GM23338 (cell line): ENCODE data around the gene TIMM8B. TPM values are rescaled to one million over a fixed set of nuclear protein-coding genes. Genes with fewer than 3 reads are reported as not detected.

Source experiments
- ATAC-seq: fragments of 200-7000 bp; cut with Tn5 transposase; 3 replicates; pipeline ENCODE4 v1.9.1; 2020
- DNase-seq: peaks from one replicate; pipeline ENCODE4 v3.0.0-alpha.2; 2015; ENCODE audit warnings: low spot score
- H2AFZ ChIP-seq: fragments of 200-600 bp; sonication (generic); 2 replicates; pipeline ENCODE4 v1.8.0; 2016; ENCODE audit warnings: antibody characterized with exemption, mild to moderate bottlenecking, moderate library complexity
- H3F3A ChIP-seq: fragments of 200-600 bp; sonication (generic); replicated peaks from 2 replicates; pipeline ENCODE4 v1.8.0; 2017; ENCODE audit warnings: antibody characterized with exemption, mixed run types, low read depth
- H3K27ac ChIP-seq: fragments of 200-600 bp; sonication (generic); 2 replicates; pipeline ENCODE4 v1.6.1; 2016; ENCODE audit warnings: low read depth
- H3K27me3 ChIP-seq: fragments of 200-600 bp; sonication (generic); 2 replicates; pipeline ENCODE4 v1.8.0; 2016; ENCODE audit warnings: mild to moderate bottlenecking, mixed run types, moderate library complexity; ENCODE audit not compliant: insufficient read depth
- H3K36me3 ChIP-seq: fragments of 200-600 bp; sonication (generic); 2 replicates; pipeline ENCODE4 v1.8.0; 2016; ENCODE audit warnings: mild to moderate bottlenecking; ENCODE audit not compliant: insufficient read depth
- H3K4me1 ChIP-seq: fragments of 200-600 bp; sonication (generic); 2 replicates; pipeline ENCODE4 v1.8.0; 2016; ENCODE audit warnings: mild to moderate bottlenecking, moderate library complexity; ENCODE audit not compliant: insufficient read depth
- H3K4me2 ChIP-seq: fragments of 200-600 bp; sonication (generic); 2 replicates; pipeline ENCODE4 v1.7.1; 2017; ENCODE audit warnings: mixed run types
- H3K4me3 ChIP-seq: fragments of 200-600 bp; sonication (generic); 2 replicates; pipeline ENCODE4 v1.6.1; 2016; ENCODE audit warnings: mixed run types
- H3K79me2 ChIP-seq: fragments of 200-600 bp; sonication (generic); replicated peaks from 2 replicates; pipeline ENCODE4 v1.8.0; 2017; ENCODE audit warnings: mild to moderate bottlenecking; ENCODE audit not compliant: insufficient read depth
- H3K9me2 ChIP-seq: fragments of 200-600 bp; sonication (generic); 2 replicates; pipeline ENCODE4 v1.8.0; 2017; ENCODE audit not compliant: insufficient read depth
- H4K20me1 ChIP-seq: fragments of 200-600 bp; sonication (generic); replicated peaks from 2 replicates; pipeline ENCODE4 v1.8.0; 2017; ENCODE audit warnings: mild to moderate bottlenecking; ENCODE audit not compliant: insufficient read depth
- H3K27ac Mint-ChIP-seq: 2 replicates; pipeline ENCODE4 v1.8.0; 2020; ENCODE audit warnings: inconsistent platforms, mild to moderate bottlenecking, moderate library complexity, mixed read lengths
- H3K27me3 Mint-ChIP-seq: 3 replicates; pipeline ENCODE4 v1.8.0; 2022; ENCODE audit warnings: low read depth, mild to moderate bottlenecking, moderate library complexity, mixed read lengths, inconsistent platforms; ENCODE audit not compliant: insufficient read depth, poor library complexity
- H3K36me3 Mint-ChIP-seq: 3 replicates; pipeline ENCODE4 v1.8.0; 2021; ENCODE audit warnings: low read depth, mild to moderate bottlenecking, inconsistent platforms, moderate library complexity, mixed read lengths
- H3K4me1 Mint-ChIP-seq: 3 replicates; pipeline ENCODE4 v1.8.0; 2020; ENCODE audit warnings: mild to moderate bottlenecking, inconsistent platforms, mixed read lengths
- H3K4me3 Mint-ChIP-seq: 3 replicates; pipeline ENCODE4 v1.8.0; 2021; ENCODE audit warnings: moderate library complexity, mild to moderate bottlenecking, inconsistent platforms, mixed read lengths
- H3K9me3 Mint-ChIP-seq: 3 replicates; pipeline ENCODE4 v1.8.0; 2020; ENCODE audit warnings: moderate library complexity, mild to moderate bottlenecking, inconsistent platforms, mixed read lengths
- CREB1 ChIP-seq: fragments of 250-450 bp; sonication (Bioruptor Pico); IDR thresholded peaks from 2 replicates; pipeline ENCODE4 v1.5.0; 2020; ENCODE audit warnings: low read depth, mild to moderate bottlenecking, moderate library complexity
- EZH2 ChIP-seq: fragments of 200-600 bp; sonication (generic); IDR thresholded peaks from one replicate; pipeline ENCODE4 v1.8.0; 2017; ENCODE audit warnings: antibody characterized with exemption, mild to moderate bottlenecking, low read depth; ENCODE audit not compliant: unreplicated experiment
- EZH2phosphoT487 ChIP-seq: fragments of 200-600 bp; sonication (generic); IDR thresholded peaks from one replicate; pipeline ENCODE4 v1.8.1; 2018; ENCODE audit warnings: antibody characterized with exemption; ENCODE audit not compliant: unreplicated experiment
- JUNB ChIP-seq: IDR thresholded peaks from one replicate; pipeline ENCODE4 v1.6.1; 2016; ENCODE audit warnings: antibody characterized with exemption; ENCODE audit not compliant: unreplicated experiment
- NANOG ChIP-seq: IDR thresholded peaks from 2 replicates; pipeline ENCODE4 v1.6.1; 2016; ENCODE audit warnings: antibody characterized with exemption, borderline replicate concordance
- POLR2AphosphoS5 ChIP-seq: IDR thresholded peaks from 2 replicates; pipeline ENCODE4 v1.6.1; 2016; ENCODE audit warnings: antibody characterized with exemption, low read depth
- STAT1 ChIP-seq: IDR thresholded peaks from one replicate; pipeline ENCODE4 v1.6.1; 2016; ENCODE audit warnings: antibody characterized with exemption; ENCODE audit not compliant: unreplicated experiment
- ZNF114 ChIP-seq: fragments of 250-450 bp; sonication (Bioruptor Pico); IDR thresholded peaks from 2 replicates; pipeline ENCODE4 v1.5.0; 2020; ENCODE audit warnings: mild to moderate bottlenecking, moderate library complexity
- ZNF331 ChIP-seq: fragments of 250-450 bp; sonication (Bioruptor Pico); IDR thresholded peaks from 2 replicates; pipeline ENCODE4 v1.5.0; 2020; ENCODE audit warnings: low read depth, mild to moderate bottlenecking, moderate library complexity
- polyA plus RNA-seq: library from polyadenylated mRNA; unstranded; fragments of >200 nt; fragmentation: Nextera tagmentation; extraction: Ambion mirVana; gene quantifications from 2 replicates; pipeline ENCODE4 v1.2.1, GENCODE V29; 2016
- total RNA-seq: library from RNA; depleted of rRNA; stranded (reverse); fragments of >200 nt; shearing (Covaris generic); gene quantifications from 2 replicates; pipeline ENCODE4 v1.2.3, GENCODE V29; 2014
- TF ChIP-seq, protein P1 (sequence below): IDR thresholded peaks from 2 replicates; pipeline ENCODE4 v1.6.1; 2016; ENCODE audit warnings: antibody characterized with exemption
- TF ChIP-seq, protein P2 (sequence below), 2 experiments: fragments of 200-600 bp in 1 of 2; sonication (generic) in 1 of 2; conservative IDR thresholded peaks; 2 replicates each; pipeline versions ENCODE4 v1.5.1 to v1.6.1; 2016 to 2017; ENCODE audit warnings: antibody characterized with exemption in 2 of 2, low read depth in 2 of 2, mild to moderate bottlenecking in 2 of 2, moderate library complexity in 1 of 2
- TF ChIP-seq, protein P3 (sequence below): IDR thresholded peaks from one replicate; pipeline ENCODE4 v1.6.1; 2018; ENCODE audit warnings: antibody characterized with exemption; ENCODE audit not compliant: unreplicated experiment
- TF ChIP-seq, protein P4 (sequence below): fragments of 250-450 bp; sonication (Bioruptor Pico); IDR thresholded peaks from 2 replicates; pipeline ENCODE4 v1.5.0; 2020; ENCODE audit warnings: mild to moderate bottlenecking, moderate library complexity

TIMM8B gene
- total and polyA plus RNA-seq, 2 experiments from 2014 or later = 52.4 to 251 TPM

DNA sequence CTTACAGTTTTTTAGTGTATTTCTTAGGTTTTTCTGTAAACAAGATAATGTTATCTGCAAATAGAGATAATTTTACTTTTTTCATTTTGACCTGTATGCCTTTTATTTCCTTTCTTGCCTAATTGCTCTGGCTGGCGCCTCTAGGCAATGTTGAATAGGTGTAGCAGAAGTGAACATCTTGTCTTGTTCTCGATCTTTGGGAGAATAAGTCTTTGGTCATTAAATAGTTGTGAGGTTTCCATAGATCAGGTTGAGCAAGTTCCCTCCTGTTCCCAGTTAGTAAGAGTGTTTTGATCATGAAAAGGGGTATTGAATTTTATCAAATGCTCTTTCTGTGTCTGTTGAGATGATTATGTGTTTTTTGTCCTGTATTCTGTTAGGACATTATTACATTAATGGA is 36.8 kb downstream of the TIMM8B start:
- Mint-ChIP-seq H3K27me3 (no peaks in the 10 kb centered on the region), H3K4me3 (no peak overlapping the region), H3K27ac (no peak overlapping the region), H3K4me1 (no peaks in the 10 kb centered on the region), H3K36me3 (peaks cover 86% of the 10 kb centered on the region), H3K9me3 (no peaks in the 10 kb centered on the region)
- H2AFZ ChIP-seq = no peak overlapping the region
- TF ChIP-seq CREB1 (CRISPR knock-in tag) (no peak), ZNF114 (no peak), JUNB (no peak), EZH2 (no peak), EZH2phosphoT487 (no peak), NANOG (no peak), POLR2AphosphoS5 (no peak), ZNF331 (CRISPR knock-in tag) (no peak), STAT1 (no peak)
- TF ChIP-seq, protein P1, sequence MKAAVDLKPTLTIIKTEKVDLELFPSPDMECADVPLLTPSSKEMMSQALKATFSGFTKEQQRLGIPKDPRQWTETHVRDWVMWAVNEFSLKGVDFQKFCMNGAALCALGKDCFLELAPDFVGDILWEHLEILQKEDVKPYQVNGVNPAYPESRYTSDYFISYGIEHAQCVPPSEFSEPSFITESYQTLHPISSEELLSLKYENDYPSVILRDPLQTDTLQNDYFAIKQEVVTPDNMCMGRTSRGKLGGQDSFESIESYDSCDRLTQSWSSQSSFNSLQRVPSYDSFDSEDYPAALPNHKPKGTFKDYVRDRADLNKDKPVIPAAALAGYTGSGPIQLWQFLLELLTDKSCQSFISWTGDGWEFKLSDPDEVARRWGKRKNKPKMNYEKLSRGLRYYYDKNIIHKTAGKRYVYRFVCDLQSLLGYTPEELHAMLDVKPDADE = no peak
- TF ChIP-seq, protein P2, sequence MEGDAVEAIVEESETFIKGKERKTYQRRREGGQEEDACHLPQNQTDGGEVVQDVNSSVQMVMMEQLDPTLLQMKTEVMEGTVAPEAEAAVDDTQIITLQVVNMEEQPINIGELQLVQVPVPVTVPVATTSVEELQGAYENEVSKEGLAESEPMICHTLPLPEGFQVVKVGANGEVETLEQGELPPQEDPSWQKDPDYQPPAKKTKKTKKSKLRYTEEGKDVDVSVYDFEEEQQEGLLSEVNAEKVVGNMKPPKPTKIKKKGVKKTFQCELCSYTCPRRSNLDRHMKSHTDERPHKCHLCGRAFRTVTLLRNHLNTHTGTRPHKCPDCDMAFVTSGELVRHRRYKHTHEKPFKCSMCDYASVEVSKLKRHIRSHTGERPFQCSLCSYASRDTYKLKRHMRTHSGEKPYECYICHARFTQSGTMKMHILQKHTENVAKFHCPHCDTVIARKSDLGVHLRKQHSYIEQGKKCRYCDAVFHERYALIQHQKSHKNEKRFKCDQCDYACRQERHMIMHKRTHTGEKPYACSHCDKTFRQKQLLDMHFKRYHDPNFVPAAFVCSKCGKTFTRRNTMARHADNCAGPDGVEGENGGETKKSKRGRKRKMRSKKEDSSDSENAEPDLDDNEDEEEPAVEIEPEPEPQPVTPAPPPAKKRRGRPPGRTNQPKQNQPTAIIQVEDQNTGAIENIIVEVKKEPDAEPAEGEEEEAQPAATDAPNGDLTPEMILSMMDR (conservative IDR thresholded peaks at IDR 0.05; ENCODE audit: low read depth in 2 of 2) = no peak
- TF ChIP-seq, protein P3, sequence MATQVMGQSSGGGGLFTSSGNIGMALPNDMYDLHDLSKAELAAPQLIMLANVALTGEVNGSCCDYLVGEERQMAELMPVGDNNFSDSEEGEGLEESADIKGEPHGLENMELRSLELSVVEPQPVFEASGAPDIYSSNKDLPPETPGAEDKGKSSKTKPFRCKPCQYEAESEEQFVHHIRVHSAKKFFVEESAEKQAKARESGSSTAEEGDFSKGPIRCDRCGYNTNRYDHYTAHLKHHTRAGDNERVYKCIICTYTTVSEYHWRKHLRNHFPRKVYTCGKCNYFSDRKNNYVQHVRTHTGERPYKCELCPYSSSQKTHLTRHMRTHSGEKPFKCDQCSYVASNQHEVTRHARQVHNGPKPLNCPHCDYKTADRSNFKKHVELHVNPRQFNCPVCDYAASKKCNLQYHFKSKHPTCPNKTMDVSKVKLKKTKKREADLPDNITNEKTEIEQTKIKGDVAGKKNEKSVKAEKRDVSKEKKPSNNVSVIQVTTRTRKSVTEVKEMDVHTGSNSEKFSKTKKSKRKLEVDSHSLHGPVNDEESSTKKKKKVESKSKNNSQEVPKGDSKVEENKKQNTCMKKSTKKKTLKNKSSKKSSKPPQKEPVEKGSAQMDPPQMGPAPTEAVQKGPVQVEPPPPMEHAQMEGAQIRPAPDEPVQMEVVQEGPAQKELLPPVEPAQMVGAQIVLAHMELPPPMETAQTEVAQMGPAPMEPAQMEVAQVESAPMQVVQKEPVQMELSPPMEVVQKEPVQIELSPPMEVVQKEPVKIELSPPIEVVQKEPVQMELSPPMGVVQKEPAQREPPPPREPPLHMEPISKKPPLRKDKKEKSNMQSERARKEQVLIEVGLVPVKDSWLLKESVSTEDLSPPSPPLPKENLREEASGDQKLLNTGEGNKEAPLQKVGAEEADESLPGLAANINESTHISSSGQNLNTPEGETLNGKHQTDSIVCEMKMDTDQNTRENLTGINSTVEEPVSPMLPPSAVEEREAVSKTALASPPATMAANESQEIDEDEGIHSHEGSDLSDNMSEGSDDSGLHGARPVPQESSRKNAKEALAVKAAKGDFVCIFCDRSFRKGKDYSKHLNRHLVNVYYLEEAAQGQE = no peak
- TF ChIP-seq, protein P4, sequence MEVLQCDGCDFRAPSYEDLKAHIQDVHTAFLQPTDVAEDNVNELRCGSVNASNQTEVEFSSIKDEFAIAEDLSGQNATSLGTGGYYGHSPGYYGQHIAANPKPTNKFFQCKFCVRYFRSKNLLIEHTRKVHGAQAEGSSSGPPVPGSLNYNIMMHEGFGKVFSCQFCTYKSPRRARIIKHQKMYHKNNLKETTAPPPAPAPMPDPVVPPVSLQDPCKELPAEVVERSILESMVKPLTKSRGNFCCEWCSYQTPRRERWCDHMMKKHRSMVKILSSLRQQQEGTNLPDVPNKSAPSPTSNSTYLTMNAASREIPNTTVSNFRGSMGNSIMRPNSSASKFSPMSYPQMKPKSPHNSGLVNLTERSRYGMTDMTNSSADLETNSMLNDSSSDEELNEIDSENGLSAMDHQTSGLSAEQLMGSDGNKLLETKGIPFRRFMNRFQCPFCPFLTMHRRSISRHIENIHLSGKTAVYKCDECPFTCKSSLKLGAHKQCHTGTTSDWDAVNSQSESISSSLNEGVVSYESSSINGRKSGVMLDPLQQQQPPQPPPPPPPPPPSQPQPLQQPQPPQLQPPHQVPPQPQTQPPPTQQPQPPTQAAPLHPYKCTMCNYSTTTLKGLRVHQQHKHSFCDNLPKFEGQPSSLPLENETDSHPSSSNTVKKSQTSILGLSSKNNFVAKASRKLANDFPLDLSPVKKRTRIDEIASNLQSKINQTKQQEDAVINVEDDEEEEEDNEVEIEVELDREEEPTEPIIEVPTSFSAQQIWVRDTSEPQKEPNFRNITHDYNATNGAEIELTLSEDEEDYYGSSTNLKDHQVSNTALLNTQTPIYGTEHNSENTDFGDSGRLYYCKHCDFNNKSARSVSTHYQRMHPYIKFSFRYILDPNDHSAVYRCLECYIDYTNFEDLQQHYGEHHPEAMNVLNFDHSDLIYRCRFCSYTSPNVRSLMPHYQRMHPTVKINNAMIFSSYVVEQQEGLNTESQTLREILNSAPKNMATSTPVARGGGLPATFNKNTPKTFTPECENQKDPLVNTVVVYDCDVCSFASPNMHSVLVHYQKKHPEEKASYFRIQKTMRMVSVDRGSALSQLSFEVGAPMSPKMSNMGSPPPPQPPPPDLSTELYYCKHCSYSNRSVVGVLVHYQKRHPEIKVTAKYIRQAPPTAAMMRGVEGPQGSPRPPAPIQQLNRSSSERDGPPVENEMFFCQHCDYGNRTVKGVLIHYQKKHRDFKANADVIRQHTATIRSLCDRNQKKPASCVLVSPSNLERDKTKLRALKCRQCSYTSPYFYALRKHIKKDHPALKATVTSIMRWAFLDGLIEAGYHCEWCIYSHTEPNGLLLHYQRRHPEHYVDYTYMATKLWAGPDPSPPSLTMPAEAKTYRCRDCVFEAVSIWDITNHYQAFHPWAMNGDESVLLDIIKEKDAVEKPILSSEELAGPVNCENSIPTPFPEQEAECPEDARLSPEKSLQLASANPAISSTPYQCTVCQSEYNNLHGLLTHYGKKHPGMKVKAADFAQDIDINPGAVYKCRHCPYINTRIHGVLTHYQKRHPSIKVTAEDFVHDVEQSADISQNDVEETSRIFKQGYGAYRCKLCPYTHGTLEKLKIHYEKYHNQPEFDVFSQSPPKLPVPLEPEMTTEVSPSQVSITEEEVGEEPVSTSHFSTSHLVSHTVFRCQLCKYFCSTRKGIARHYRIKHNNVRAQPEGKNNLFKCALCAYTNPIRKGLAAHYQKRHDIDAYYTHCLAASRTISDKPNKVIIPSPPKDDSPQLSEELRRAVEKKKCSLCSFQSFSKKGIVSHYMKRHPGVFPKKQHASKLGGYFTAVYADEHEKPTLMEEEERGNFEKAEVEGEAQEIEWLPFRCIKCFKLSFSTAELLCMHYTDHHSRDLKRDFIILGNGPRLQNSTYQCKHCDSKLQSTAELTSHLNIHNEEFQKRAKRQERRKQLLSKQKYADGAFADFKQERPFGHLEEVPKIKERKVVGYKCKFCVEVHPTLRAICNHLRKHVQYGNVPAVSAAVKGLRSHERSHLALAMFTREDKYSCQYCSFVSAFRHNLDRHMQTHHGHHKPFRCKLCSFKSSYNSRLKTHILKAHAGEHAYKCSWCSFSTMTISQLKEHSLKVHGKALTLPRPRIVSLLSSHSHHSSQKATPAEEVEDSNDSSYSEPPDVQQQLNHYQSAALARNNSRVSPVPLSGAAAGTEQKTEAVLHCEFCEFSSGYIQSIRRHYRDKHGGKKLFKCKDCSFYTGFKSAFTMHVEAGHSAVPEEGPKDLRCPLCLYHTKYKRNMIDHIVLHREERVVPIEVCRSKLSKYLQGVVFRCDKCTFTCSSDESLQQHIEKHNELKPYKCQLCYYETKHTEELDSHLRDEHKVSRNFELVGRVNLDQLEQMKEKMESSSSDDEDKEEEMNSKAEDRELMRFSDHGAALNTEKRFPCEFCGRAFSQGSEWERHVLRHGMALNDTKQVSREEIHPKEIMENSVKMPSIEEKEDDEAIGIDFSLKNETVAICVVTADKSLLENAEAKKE (CRISPR knock-in tag) = no peak
- H3K27me3 ChIP-seq = no peaks in the 10 kb centered on the region
- peaks cover 57% of the 10 kb centered on the region; the same call in 1 of the 2 replicates for H3K36me3 ChIP-seq
- H3K27ac ChIP-seq = no peak overlapping the region
- no peak for ATAC-seq
- no peak overlapping the region for H3K4me2 ChIP-seq
- no peaks in the 10 kb centered on the region for H3K9me2 ChIP-seq
- no peak for DNase-seq
- H3F3A ChIP-seq = no peaks in the 10 kb centered on the region
- H3K4me3 ChIP-seq = no peak overlapping the region
- peaks cover 29% of the 10 kb centered on the region for H3K79me2 ChIP-seq
- peaks cover 10% of the 10 kb centered on the region; the same call in 1 of the 2 replicates for H4K20me1 ChIP-seq
- no peaks in the 10 kb centered on the region for H3K4me1 ChIP-seq
